Peyer's patch (tissue), 4 donors: ENCODE measurements around the gene ZBTB38. TPM values are rescaled to one million over a fixed set of nuclear protein-coding genes. Genes with fewer than 3 reads are reported as not detected.

ENCODE experiments used
- DNase-seq, 3 donors: peaks; one replicate each; pipeline ENCODE4 v3.0.0-alpha.2; 2017 to 2019
- H3K27ac ChIP-seq, 4 donors: fragments of 200-600 bp; sonication (generic); one replicate each; pipeline ENCODE4 v1.5.1; 2016 to 2019
- H3K27me3 ChIP-seq, 2 donors: fragments of 200-600 bp; sonication (generic); one replicate each; pipeline ENCODE4 v1.5.1; 2019
- H3K36me3 ChIP-seq, 3 donors: fragments of 200-600 bp; sonication (generic); one replicate each; pipeline ENCODE4 v1.5.1; 2016 to 2019
- H3K4me1 ChIP-seq, 4 donors: fragments of 200-600 bp; sonication (generic); one replicate each; pipeline ENCODE4 v1.5.1; 2016 to 2019
- H3K4me3 ChIP-seq, 4 donors: fragments of 200-600 bp; sonication (generic); 1 replicate in 3 of 4; 2 replicates in 1 of 4; pipeline ENCODE4 v1.5.1; 2016 to 2019; ENCODE audit warnings: mild to moderate bottlenecking in 1 of 4
- H3K9me3 ChIP-seq, 4 donors: fragments of 200-600 bp; sonication (generic); one replicate each; pipeline ENCODE4 v1.5.1; 2016 to 2019; ENCODE audit warnings: mild to moderate bottlenecking in 1 of 4
- CTCF ChIP-seq, 6 experiments: fragments of 450-650 bp in 4 of 6; fragments of 200-600 bp in 2 of 6; sonication (generic) in 1 of 6; IDR thresholded peaks; one replicate each; pipeline ENCODE4 v1.5.1; 2017 to 2019; ENCODE audit warnings: antibody characterized with exemption in 6 of 6, mild to moderate bottlenecking in 3 of 6, moderate library complexity in 1 of 6
- POLR2A ChIP-seq, 2 donors: fragments of 450-650 bp; IDR thresholded peaks; one replicate each; pipeline ENCODE4 v1.5.1; 2017; ENCODE audit warnings: antibody characterized with exemption in 2 of 2, mild to moderate bottlenecking in 2 of 2, moderate library complexity in 2 of 2
- total RNA-seq, 4 donors: library from RNA; depleted of rRNA; stranded (reverse); fragments of >200 nt; gene quantifications; one replicate each; pipeline ENCODE4 v1.1.0, GENCODE V29; 2016

Gene ZBTB38
- total RNA-seq, 4 donors from 2014 or later = 168 to 254 (median 184) TPM

GRCh38 chr3:141389703-141390102 lies 21.4 kb downstream of the ZBTB38 start:
- no peak for DNase-seq
- Histone ChIP-seq H3K4me3 (no peak overlapping the region), H3K27me3 (no peaks in the 10 kb centered on the region), H3K27ac (peak overlapping the region in 1 of 4 donors; percentile 54), H3K4me1 (no peaks in the 10 kb centered on the region), H3K9me3 (no peaks in the 10 kb centered on the region), H3K36me3 (peaks cover 0 to 7% (median 0%) of the 10 kb centered on the region in 3 donors)
- TF ChIP-seq POLR2A (IDR thresholded peaks at IDR 0.05) (no peak), CTCF (IDR thresholded peaks at IDR 0.05) (no peak)

- no peak for TF ChIP-seq CTCF (IDR thresholded peaks at IDR 0.05)
- TF ChIP-seq POLR2A (IDR thresholded peaks at IDR 0.05) = no peak
- Histone ChIP-seq H3K36me3 (peaks cover 0 to 7% (median 0%) of the 10 kb centered on the region in 3 donors), H3K27me3 (no peaks in the 10 kb centered on the region), H3K27ac (peak overlapping the region in 1 of 4 donors; percentile 39), H3K4me1 (no peaks in the 10 kb centered on the region), H3K4me3 (no peak overlapping the region), H3K9me3 (no peaks in the 10 kb centered on the region)
- DNase-seq = no peak
Measured at GRCh38 chr3:141390747-141391146, 22.4 kb downstream of the ZBTB38 start.

GRCh38 chr3:141391298-141391990 lies 23.1 kb downstream of the ZBTB38 start:
- peak overlapping the region in 1 of 4 donors; percentile 39 for H3K27ac ChIP-seq
- H3K36me3 ChIP-seq = peaks cover 0 to 12% (median 0%) of the 10 kb centered on the region in 3 donors

GRCh38 chr3:141391991-141392316 lies 23.6 kb downstream of the ZBTB38 start:
- no peak for TF ChIP-seq POLR2A (IDR thresholded peaks at IDR 0.05)
- TF ChIP-seq CTCF (IDR thresholded peaks at IDR 0.05) = no peak
- no peaks in the 10 kb centered on the region for H3K9me3 ChIP-seq
- H3K4me1 ChIP-seq = no peaks in the 10 kb centered on the region
- H3K36me3 ChIP-seq = peaks cover 0 to 17% (median 0%) of the 10 kb centered on the region in 3 donors
- DNase-seq = no peak
- no peak overlapping the region for H3K4me3 ChIP-seq
- H3K27ac ChIP-seq = no peak overlapping the region
- H3K27me3 ChIP-seq = no peaks in the 10 kb centered on the region

More at GRCh38 chr3:141391298-141391990, 23.1 kb downstream of the ZBTB38 start:
- Histone ChIP-seq H3K27me3 (no peaks in the 10 kb centered on the region), H3K4me1 (no peaks in the 10 kb centered on the region), H3K4me3 (no peak overlapping the region), H3K9me3 (no peaks in the 10 kb centered on the region)
- DNase-seq = no peak
- TF ChIP-seq POLR2A (IDR thresholded peaks at IDR 0.05) = no peak
- TF ChIP-seq CTCF (IDR thresholded peaks at IDR 0.05) = no peak

- Histone ChIP-seq H3K27me3 (no peaks in the 10 kb centered on the region), H3K27ac (no peak overlapping the region), H3K4me3 (no peak overlapping the region), H3K9me3 (no peaks in the 10 kb centered on the region), H3K4me1 (no peaks in the 10 kb centered on the region), H3K36me3 (peaks cover 0 to 20% (median 0%) of the 10 kb centered on the region in 3 donors)
- TF ChIP-seq CTCF (IDR thresholded peaks at IDR 0.05) = no peak
- no peak for TF ChIP-seq POLR2A (IDR thresholded peaks at IDR 0.05)
- no peak for DNase-seq
Measured at GRCh38 chr3:141392416-141392815, 24.1 kb downstream of the ZBTB38 start.
